Cardiac fibroblast (primary cell): ENCODE data around the gene LAIR1.

Experiments
- DNase-seq, 2 donors: peaks; one replicate each; pipeline versions ENCODE4 v3.0.0 to v3.0.0-alpha.2; 2010; ENCODE audit warnings: low read depth in 2 of 2
- H3K4me3 ChIP-seq, 2 donors: replicated peaks in 1 of 2; 1 replicate in 1 of 2; 2 replicates in 1 of 2; pipeline ENCODE4 v1.5.1; 2011; ENCODE audit warnings: low read depth in 2 of 2, low read length in 2 of 2, mild to moderate bottlenecking in 2 of 2, moderate library complexity in 1 of 2
- CTCF ChIP-seq: IDR thresholded peaks from one replicate; pipeline ENCODE4 v1.5.1; 2011; ENCODE audit warnings: low read depth, mild to moderate bottlenecking, low read length, inconsistent platforms

LAIR1 gene

DNA sequence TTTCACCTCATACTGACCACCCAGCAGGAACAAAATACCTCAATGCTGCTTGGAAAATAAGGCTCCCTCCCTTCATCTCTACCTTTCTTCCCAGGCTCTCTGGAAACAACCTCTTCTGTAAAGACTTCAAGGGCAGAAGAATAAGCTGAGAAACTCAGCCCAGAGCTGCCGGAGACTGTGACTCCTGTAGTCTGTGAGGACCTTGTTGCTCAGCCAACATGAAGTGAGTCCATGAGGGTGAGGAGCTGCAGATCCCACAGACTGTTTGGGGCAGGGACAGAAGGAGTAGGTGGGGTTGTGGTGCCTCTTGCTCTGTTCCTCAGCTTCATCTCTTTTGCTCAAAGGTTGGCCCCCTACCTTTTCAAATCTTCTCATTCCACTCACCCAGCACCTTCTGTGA, 59.6 kb downstream of the LAIR1 start:
- TF ChIP-seq CTCF, result no peak
- no peak overlapping the region for H3K4me3 ChIP-seq
- no peak for DNase-seq

DNA sequence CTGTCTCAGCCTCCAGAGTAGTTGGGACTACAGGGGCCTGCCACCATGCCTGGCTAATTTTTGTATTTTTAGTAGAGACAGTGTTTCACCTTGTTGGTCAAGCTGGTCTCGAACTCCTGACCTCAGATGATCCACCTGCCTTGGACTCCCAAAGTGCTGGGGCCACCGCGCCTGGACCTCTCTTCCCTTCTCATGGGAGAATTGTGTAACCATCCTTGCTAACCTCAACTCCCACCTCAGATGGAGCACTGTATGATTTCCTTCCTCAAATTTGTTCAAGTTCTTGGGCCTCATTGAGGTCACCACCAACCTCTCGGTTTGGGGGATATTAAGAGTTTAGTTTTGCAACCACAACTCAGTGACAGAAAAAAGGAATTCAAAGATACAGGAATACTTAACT, 62.5 kb downstream of the LAIR1 start:
- no peak overlapping the region for H3K4me3 ChIP-seq
- TF ChIP-seq CTCF, result no peak
- DNase-seq, result no peak
